SU-DHL-6 (cell line): Measurements from ENCODE around the gene SLC14A1.

Experiments
- EZH2phosphoT487 ChIP-seq: fragments of 200-600 bp; sonication (generic), shearing (Covaris generic); conservative IDR thresholded peaks from 2 replicates; pipeline ENCODE4 v1.6.1; 2018; ENCODE audit warnings: mild to moderate bottlenecking, antibody characterized with exemption, low read length, moderate library complexity, mixed read lengths
- TF ChIP-seq, protein P1 (sequence below): fragments of 200-600 bp; sonication (generic); IDR thresholded peaks from one replicate; pipeline ENCODE4 v1.5.1; 2017; ENCODE audit warnings: antibody characterized with exemption, mild to moderate bottlenecking, low read length, moderate library complexity; ENCODE audit not compliant: insufficient read depth, poor library complexity, severe bottlenecking

DNA sequence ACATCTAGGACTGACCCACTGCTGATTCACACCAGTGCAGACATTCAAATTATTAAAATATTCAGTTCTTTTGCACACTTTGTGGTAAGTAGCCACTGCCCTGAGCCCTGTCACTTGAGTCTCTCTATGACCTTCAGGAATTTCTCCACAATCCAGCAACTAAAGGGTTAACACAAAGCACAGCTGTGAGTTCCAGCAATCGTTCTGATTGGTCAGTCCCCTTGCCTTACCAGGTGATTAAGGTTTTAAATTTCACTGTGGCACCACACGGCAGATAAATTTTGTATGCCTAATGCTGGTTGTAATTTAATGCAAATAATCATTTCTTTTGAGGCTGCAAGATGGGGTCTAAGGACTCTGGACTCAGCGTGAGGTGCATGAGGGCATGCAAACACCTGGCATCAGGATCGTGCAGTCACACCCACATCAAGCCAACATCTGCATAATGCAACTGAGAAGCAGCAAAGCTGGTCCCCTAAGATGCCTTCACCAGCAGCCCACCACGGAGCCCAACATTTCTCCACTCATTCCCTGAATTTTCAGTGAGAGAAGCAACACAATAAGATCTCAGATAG, 36.6 kb downstream of the SLC14A1 start:
- no peak for TF ChIP-seq EZH2phosphoT487
- TF ChIP-seq, protein P1, sequence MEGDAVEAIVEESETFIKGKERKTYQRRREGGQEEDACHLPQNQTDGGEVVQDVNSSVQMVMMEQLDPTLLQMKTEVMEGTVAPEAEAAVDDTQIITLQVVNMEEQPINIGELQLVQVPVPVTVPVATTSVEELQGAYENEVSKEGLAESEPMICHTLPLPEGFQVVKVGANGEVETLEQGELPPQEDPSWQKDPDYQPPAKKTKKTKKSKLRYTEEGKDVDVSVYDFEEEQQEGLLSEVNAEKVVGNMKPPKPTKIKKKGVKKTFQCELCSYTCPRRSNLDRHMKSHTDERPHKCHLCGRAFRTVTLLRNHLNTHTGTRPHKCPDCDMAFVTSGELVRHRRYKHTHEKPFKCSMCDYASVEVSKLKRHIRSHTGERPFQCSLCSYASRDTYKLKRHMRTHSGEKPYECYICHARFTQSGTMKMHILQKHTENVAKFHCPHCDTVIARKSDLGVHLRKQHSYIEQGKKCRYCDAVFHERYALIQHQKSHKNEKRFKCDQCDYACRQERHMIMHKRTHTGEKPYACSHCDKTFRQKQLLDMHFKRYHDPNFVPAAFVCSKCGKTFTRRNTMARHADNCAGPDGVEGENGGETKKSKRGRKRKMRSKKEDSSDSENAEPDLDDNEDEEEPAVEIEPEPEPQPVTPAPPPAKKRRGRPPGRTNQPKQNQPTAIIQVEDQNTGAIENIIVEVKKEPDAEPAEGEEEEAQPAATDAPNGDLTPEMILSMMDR: no peak
